Measurements from ENCODE around the gene NUMA1. TPM values are rescaled to one million over a fixed set of nuclear protein-coding genes. Genes with fewer than 3 reads are reported as not detected.
A peak's percentile ranks its signal among the peaks of the same experiment; 100 is the strongest.

The NUMA1 gene
- total RNA-seq, 1 experiment from 2014 or later, result 109 TPM

DNA sequence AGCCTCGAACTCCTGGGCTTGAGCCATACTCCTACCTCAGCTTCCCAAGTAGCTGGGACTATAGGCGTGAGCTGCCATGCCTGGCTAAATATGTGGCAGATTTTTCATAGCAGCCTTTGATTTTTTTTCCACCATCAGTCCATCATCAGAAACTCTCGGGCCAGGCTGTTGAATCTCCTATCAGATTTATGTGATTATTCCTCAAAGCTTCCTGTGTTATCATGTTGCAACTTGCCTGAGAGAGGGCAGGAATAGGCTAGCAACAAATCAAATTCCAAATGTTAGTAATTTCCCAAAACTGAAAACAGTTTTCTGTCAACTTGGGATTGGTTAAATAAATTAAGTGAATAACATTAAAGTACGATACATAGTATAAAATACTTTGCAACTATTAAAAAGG, 3.7 kb upstream of the NUMA1 start:
- no TSS peak for BruUV-seq (replicated peaks)
- DNase-seq (ENCODE audit: unreplicated experiment), result no peak
- intact Hi-C loops (cut with micrococcal nuclease), result no loop called here
- H3K9me3 Mint-ChIP-seq (ENCODE audit: unreplicated experiment), result no peaks in the 10 kb centered on the region
- ChIA-PET CTCF (interaction anchor here (1.6 to 5.6 kb wide), 5 partner anchors 10 to 106 kb away, joined by 8 to 45 read pairs (median 17); no protein-coding TSS in a partner anchor), POLR2A (interaction anchor here (0.7 to 5.2 kb wide), 17 partner anchors 8 to 139 kb away, joined by 3 to 42 read pairs (median 4); no protein-coding TSS in a partner anchor)
- H3K27me3 Mint-ChIP-seq (ENCODE audit: insufficient read depth, unreplicated experiment), result no peaks in the 10 kb centered on the region
- TF ChIP-seq, protein P1, sequence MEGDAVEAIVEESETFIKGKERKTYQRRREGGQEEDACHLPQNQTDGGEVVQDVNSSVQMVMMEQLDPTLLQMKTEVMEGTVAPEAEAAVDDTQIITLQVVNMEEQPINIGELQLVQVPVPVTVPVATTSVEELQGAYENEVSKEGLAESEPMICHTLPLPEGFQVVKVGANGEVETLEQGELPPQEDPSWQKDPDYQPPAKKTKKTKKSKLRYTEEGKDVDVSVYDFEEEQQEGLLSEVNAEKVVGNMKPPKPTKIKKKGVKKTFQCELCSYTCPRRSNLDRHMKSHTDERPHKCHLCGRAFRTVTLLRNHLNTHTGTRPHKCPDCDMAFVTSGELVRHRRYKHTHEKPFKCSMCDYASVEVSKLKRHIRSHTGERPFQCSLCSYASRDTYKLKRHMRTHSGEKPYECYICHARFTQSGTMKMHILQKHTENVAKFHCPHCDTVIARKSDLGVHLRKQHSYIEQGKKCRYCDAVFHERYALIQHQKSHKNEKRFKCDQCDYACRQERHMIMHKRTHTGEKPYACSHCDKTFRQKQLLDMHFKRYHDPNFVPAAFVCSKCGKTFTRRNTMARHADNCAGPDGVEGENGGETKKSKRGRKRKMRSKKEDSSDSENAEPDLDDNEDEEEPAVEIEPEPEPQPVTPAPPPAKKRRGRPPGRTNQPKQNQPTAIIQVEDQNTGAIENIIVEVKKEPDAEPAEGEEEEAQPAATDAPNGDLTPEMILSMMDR (IDR thresholded peaks at IDR 0.05; ENCODE audit: unreplicated experiment), result no peak
- peaks cover 9% of the 10 kb centered on the region for H3K36me3 Mint-ChIP-seq (ENCODE audit: insufficient read depth, unreplicated experiment)
- H3K4me3 Mint-ChIP-seq (ENCODE audit: unreplicated experiment), result no peak overlapping the region
- H3K4me1 Mint-ChIP-seq (ENCODE audit: insufficient read depth, unreplicated experiment), result peaks cover 27% of the 10 kb centered on the region
- H3K27ac Mint-ChIP-seq (ENCODE audit: low read depth, unreplicated experiment), result peak overlapping the region; percentile 11

DNA sequence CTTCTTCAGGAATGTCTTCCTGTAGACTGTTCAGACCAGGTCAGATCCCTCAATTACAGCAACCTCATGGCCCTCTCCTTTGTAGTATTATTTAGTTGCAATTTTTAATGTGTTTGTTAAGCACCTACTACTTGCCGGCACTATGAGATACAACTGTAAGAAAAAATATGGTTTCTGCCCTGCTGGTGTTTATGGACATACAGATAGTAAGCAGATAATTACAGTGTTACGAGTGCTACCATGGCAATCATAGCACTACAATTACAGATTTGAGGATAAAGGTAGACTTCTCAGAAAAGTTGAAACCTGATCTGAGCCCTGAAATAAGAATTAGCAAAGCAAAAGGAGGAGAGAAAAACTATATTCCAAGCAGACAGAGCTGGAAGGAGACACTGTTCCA, 3.1 kb upstream of the NUMA1 start:
- peaks cover 6% of the 10 kb centered on the region for H3K36me3 Mint-ChIP-seq (ENCODE audit: insufficient read depth, unreplicated experiment)
- CTCF ChIA-PET, result interaction anchor here (1.6 to 5.6 kb wide), 5 partner anchors 44 to 106 kb away, joined by 4 to 45 read pairs (median 17); no protein-coding TSS in a partner anchor
- intact Hi-C loops (cut with micrococcal nuclease), result no loop called here

DNA sequence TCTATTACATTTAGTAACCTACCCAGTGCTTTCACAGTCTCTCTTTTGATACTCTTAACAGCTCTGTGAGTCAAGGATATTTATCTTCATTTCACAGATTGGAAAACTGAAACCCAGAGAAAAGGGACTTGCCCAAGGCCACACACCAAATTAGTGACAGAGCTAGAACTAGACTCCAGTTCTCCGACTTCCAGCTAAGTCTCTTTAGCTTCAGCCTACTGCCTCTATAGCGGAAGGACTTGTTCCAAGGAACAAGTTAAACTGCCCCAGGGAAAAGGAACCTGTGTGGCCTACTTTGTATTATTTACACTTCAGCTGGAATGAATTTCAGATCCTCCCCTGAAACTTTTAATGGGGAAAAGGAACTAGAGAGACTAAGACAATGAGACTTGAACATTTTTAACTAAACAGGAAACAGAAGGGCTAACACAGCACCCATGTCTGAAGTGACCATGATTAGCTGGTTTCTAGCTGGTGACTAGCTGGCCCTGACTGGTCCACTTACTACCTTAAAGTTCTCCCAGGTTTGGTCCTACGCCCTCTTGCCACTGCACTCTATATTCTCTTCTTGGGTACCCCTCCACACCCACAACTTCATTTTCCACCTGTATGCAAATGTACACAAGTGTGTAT, 1.6 kb upstream of the NUMA1 start:
- Mint-ChIP-seq H3K27me3 (ENCODE audit: insufficient read depth, unreplicated experiment) (no peaks in the 10 kb centered on the region), H3K36me3 (ENCODE audit: insufficient read depth, unreplicated experiment) (peaks cover 6% of the 10 kb centered on the region), H3K9me3 (ENCODE audit: unreplicated experiment) (no peaks in the 10 kb centered on the region), H3K4me3 (ENCODE audit: unreplicated experiment) (peak overlapping the region; percentile 99), H3K4me1 (ENCODE audit: insufficient read depth, unreplicated experiment) (peaks cover 42% of the 10 kb centered on the region), H3K27ac (ENCODE audit: low read depth, unreplicated experiment) (peak overlapping the region; percentile 60)
- BruUV-seq (replicated peaks), result no TSS peak
- CTCF ChIA-PET, result interaction anchor here (0.8 to 2.3 kb wide), 8 partner anchors 9 to 101 kb away, joined by 3 to 24 read pairs (median 4); no protein-coding TSS in a partner anchor
- TF ChIP-seq, protein P1 (IDR thresholded peaks at IDR 0.05; ENCODE audit: unreplicated experiment), result no peak
- POLR2A ChIA-PET, result interaction anchor here (0.7 to 2.0 kb wide), 11 partner anchors 10 to 56 kb away, joined by 3 to 13 read pairs (median 4); partner anchors contain the start of genes ANAPC15 and LAMTOR1
- DNase-seq (ENCODE audit: unreplicated experiment), result no peak
- intact Hi-C loops (cut with micrococcal nuclease), result loop anchor here (2.0 kb wide), 1 partner anchor 31 kb away; the partner anchor contains the start of gene ANAPC15

More for the DNA sequence above, 3.1 kb upstream of the NUMA1 start:
- Mint-ChIP-seq H3K27me3 (ENCODE audit: insufficient read depth, unreplicated experiment) (no peaks in the 10 kb centered on the region), H3K4me3 (ENCODE audit: unreplicated experiment) (no peak overlapping the region), H3K4me1 (ENCODE audit: insufficient read depth, unreplicated experiment) (peaks cover 32% of the 10 kb centered on the region), H3K9me3 (ENCODE audit: unreplicated experiment) (no peaks in the 10 kb centered on the region), H3K27ac (ENCODE audit: low read depth, unreplicated experiment) (no peak overlapping the region)
- DNase-seq (ENCODE audit: unreplicated experiment), result no peak
- TF ChIP-seq, protein P1 (IDR thresholded peaks at IDR 0.05; ENCODE audit: unreplicated experiment), result no peak
- BruUV-seq (replicated peaks), result no TSS peak
- POLR2A ChIA-PET, result interaction anchor here (0.7 to 5.2 kb wide), 13 partner anchors 9 to 139 kb away, joined by 3 to 42 read pairs (median 5); no protein-coding TSS in a partner anchor

DNA sequence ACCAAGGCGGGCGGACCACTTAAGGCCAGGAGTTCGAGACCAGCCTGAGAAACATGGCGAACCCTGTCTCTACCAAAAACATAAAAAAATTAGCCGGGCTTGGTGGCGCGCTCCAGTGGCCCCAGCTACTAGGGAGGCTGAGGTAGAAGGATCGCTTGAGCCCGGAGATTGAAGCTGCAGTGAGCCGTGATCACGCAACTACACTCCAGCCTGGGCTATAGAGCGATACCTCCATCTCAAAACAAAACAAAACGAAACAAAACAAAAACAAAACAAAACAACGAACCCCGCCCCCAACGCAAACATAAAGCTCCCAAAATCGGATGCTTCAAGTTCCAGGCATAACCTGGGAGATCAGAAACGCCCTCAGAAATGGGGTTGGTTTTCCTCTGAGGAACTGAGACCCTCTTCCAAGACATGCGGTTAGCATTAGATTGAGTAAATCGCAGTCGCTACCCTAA, 872 bp upstream of the NUMA1 start:
- H3K27ac Mint-ChIP-seq (ENCODE audit: low read depth, unreplicated experiment), result peak overlapping the region; percentile 99
- TF ChIP-seq, protein P1 (IDR thresholded peaks at IDR 0.05; ENCODE audit: unreplicated experiment), result no peak
- ChIA-PET POLR2A (interaction anchor here (0.7 to 2.0 kb wide), 9 partner anchors 9 to 55 kb away, joined by 3 to 13 read pairs (median 6); partner anchors contain the start of genes ANAPC15 and LAMTOR1), CTCF (interaction anchor here (0.8 to 2.3 kb wide), 6 partner anchors 10 to 102 kb away, joined by 3 to 24 read pairs (median 6); no protein-coding TSS in a partner anchor)
- H3K4me3 Mint-ChIP-seq (ENCODE audit: unreplicated experiment), result peak overlapping the region; percentile 99
- H3K4me1 Mint-ChIP-seq (ENCODE audit: insufficient read depth, unreplicated experiment), result peaks cover 44% of the 10 kb centered on the region
- no peak for DNase-seq (ENCODE audit: unreplicated experiment)
- BruUV-seq (replicated peaks), result TSS peak; percentile 55
- H3K9me3 Mint-ChIP-seq (ENCODE audit: unreplicated experiment), result no peaks in the 10 kb centered on the region
- H3K27me3 Mint-ChIP-seq (ENCODE audit: insufficient read depth, unreplicated experiment), result no peaks in the 10 kb centered on the region
- H3K36me3 Mint-ChIP-seq (ENCODE audit: insufficient read depth, unreplicated experiment), result peaks cover 6% of the 10 kb centered on the region
- intact Hi-C loops (cut with micrococcal nuclease), result loop anchor here (2.0 kb wide), 1 partner anchor 32 kb away; the partner anchor contains the start of gene ANAPC15
